Upper lobe of right lung (tissue), 1 donor: ENCODE measurements around the gene ZBTB7C. TPM values are rescaled to one million over a fixed set of nuclear protein-coding genes. Genes with fewer than 3 reads are reported as not detected.

Experiments used
- ATAC-seq: fragments of 200-7000 bp; cut with Tn5 transposase; one replicate; pipeline ENCODE4 v1.9.1; 2020; ENCODE audit warnings: mild to moderate bottlenecking, moderate library complexity
- DNase-seq: peaks from one replicate; pipeline ENCODE4 v3.0.0-alpha.2; 2020
- H3K27ac ChIP-seq: fragments of 200-600 bp; one replicate; pipeline ENCODE4 v1.8.0; 2022
- H3K27me3 ChIP-seq: fragments of 200-600 bp; one replicate; pipeline ENCODE4 v1.8.0; 2022; ENCODE audit warnings: mild to moderate bottlenecking
- H3K36me3 ChIP-seq: fragments of 200-600 bp; one replicate; pipeline ENCODE4 v1.8.0; 2022
- H3K4me1 ChIP-seq: fragments of 200-600 bp; one replicate; pipeline ENCODE4 v1.8.0; 2022
- H3K4me3 ChIP-seq: fragments of 200-600 bp; one replicate; pipeline ENCODE4 v1.8.0; 2022; ENCODE audit warnings: mild to moderate bottlenecking
- H3K9me3 ChIP-seq: fragments of 200-600 bp; one replicate; pipeline ENCODE4 v1.8.0; 2022
- intact Hi-C: fragments of 100-400 bp; cut with DNase I; formaldehyde crosslinking; loops from one replicate; pipeline ENCODE4 v1.11.0; 2022
- total RNA-seq: library from RNA; stranded (reverse); fragmentation: NEBNext Ultra II Directional; extraction: Animal tissue kit (Norgen Biotek cat#: 25700); gene quantifications from one replicate; pipeline ENCODE4 v1.2.1, GENCODE V29; 2021
- TF ChIP-seq, protein P1 (sequence below): fragments of 200-600 bp; IDR thresholded peaks from one replicate; pipeline ENCODE4 v1.8.0; 2022; ENCODE audit warnings: antibody characterized with exemption
- donor health status: DM: no; HTN: yes; CAD: no; lungs with severe emphysema.

The ZBTB7C gene
- total RNA-seq, 1 donor from 2014 or later = 17.7 TPM

- H3K9me3 ChIP-seq = no peaks in the 10 kb centered on the region
- no peaks in the 10 kb centered on the region for H3K36me3 ChIP-seq
- DNase-seq = peak; percentile 74
- H3K4me3 ChIP-seq = no peak overlapping the region
- ATAC-seq = peak; percentile 78
- intact Hi-C loops = no loop called here
- TF ChIP-seq, protein P1, sequence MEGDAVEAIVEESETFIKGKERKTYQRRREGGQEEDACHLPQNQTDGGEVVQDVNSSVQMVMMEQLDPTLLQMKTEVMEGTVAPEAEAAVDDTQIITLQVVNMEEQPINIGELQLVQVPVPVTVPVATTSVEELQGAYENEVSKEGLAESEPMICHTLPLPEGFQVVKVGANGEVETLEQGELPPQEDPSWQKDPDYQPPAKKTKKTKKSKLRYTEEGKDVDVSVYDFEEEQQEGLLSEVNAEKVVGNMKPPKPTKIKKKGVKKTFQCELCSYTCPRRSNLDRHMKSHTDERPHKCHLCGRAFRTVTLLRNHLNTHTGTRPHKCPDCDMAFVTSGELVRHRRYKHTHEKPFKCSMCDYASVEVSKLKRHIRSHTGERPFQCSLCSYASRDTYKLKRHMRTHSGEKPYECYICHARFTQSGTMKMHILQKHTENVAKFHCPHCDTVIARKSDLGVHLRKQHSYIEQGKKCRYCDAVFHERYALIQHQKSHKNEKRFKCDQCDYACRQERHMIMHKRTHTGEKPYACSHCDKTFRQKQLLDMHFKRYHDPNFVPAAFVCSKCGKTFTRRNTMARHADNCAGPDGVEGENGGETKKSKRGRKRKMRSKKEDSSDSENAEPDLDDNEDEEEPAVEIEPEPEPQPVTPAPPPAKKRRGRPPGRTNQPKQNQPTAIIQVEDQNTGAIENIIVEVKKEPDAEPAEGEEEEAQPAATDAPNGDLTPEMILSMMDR = no peak
- H3K27ac ChIP-seq = peak overlapping the region; percentile 30
- H3K27me3 ChIP-seq = no peaks in the 10 kb centered on the region
- H3K4me1 ChIP-seq = peaks cover 30% of the 10 kb centered on the region
Observed at GRCh38 chr18:48228301-48228715, 180.9 kb downstream of the ZBTB7C start.

GRCh38 chr18:48227206-48227605, 182.0 kb downstream of the ZBTB7C start:
- no peak for ATAC-seq
- Histone ChIP-seq H3K27me3 (no peaks in the 10 kb centered on the region), H3K36me3 (no peaks in the 10 kb centered on the region), H3K4me3 (no peak overlapping the region), H3K27ac (no peak overlapping the region), H3K9me3 (no peaks in the 10 kb centered on the region), H3K4me1 (peaks cover 39% of the 10 kb centered on the region)
- intact Hi-C loops = no loop called here
- DNase-seq = no peak
- TF ChIP-seq, protein P1 = no peak

- H3K27ac ChIP-seq = no peak overlapping the region
- H3K36me3 ChIP-seq = no peaks in the 10 kb centered on the region
- intact Hi-C loops = no loop called here
- no peak overlapping the region for H3K4me3 ChIP-seq
- TF ChIP-seq, protein P1 = no peak
- peaks cover 39% of the 10 kb centered on the region for H3K4me1 ChIP-seq
- no peaks in the 10 kb centered on the region for H3K27me3 ChIP-seq
- DNase-seq (no peak), ATAC-seq (no peak)
- H3K9me3 ChIP-seq = no peaks in the 10 kb centered on the region
Observed at GRCh38 chr18:48226401-48226800, 182.8 kb downstream of the ZBTB7C start.

DNA sequence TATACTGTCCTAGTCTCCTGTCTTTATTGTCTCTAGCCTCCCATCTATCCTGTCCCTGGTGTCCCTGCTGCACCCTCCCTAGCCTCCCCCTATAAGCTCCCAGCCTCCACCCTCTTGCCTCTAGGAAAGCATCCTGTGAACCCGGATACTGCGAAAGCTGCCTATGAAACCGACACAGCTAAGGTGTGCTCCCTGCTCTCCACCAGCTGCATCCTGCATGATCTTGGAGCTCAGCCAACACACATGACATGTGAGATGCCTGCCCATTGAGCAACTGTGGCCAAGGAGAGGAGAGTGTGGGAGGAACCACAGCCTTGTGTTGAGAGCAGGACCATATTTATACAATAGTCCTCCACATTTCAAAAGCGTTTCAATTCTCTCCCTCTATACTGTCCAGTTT, 187.1 kb downstream of the ZBTB7C start:
- Histone ChIP-seq H3K4me1 (peaks cover 10% of the 10 kb centered on the region), H3K27me3 (no peaks in the 10 kb centered on the region), H3K9me3 (no peaks in the 10 kb centered on the region), H3K4me3 (no peak overlapping the region), H3K27ac (no peak overlapping the region), H3K36me3 (no peaks in the 10 kb centered on the region)
- intact Hi-C loops = no loop called here
- no peak for DNase-seq
- TF ChIP-seq, protein P1 = no peak
- peak; percentile 63 for ATAC-seq

DNA sequence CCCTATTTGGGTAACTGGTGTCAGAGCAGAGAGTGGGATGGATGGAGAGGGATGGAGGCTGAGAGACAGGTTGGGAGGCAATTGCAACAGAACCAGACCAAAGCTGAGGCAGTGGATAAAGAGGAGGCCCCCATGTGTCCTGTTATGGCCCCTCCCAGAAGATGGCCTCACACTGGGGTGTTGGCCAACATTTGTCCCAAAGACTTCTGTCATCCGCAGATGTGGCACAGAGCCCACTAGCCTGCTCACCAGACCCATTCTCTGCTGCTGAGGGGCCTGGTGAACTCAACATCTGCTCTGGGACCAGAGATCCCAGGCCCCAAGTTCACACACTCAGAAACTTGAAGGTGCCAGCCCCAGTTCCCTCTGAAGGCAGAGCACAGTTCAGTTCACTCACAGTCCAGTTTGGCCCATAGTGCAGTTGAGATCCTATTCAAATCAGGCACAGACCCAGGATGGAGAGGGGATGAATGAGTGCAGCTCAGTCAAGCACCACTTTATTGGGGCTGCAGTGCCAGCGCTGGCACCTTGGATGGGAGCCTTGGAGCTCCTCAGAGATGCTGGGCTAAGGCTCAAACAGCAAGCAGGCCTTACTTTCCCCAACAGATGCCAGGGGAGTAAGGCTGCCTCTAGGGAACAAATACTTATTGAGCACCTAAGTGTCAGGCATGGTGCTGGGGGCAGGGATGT, 189.2 kb downstream of the ZBTB7C start:
- no peak for DNase-seq
- no peak for ATAC-seq
- no peaks in the 10 kb centered on the region for H3K36me3 ChIP-seq
- no peak overlapping the region for H3K27ac ChIP-seq
- H3K9me3 ChIP-seq = no peaks in the 10 kb centered on the region
- TF ChIP-seq, protein P1 = no peak
- H3K4me3 ChIP-seq = no peak overlapping the region
- H3K4me1 ChIP-seq = peaks cover 10% of the 10 kb centered on the region
- intact Hi-C loops = no loop called here
- no peaks in the 10 kb centered on the region for H3K27me3 ChIP-seq
